ENCODE measurements around the gene GRHPR.

The GRHPR gene

DNA sequence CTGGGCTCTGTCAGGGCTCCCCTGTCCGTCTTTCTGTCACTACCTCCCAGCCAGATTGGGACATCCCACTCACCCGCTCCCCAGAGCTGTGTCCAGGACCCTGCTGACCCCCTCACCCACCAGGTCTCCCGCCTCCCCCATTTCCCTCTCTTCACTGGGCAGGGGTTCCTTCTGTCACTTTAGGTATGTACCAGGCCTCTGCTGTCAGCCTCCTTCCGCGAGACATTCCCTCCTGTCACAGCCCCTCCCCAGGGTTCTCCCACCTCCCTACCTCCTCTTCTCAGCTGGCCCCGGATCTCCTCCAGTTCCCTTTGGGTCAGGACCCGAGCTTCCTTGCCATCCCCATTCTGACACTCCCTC is 63.7 kb downstream of the GRHPR start:
- DNase-seq = no peak
